ENCODE data around the gene TMEM51.
A peak's percentile ranks its signal among the peaks of the same experiment; 100 is the strongest.

Gene TMEM51

DNA sequence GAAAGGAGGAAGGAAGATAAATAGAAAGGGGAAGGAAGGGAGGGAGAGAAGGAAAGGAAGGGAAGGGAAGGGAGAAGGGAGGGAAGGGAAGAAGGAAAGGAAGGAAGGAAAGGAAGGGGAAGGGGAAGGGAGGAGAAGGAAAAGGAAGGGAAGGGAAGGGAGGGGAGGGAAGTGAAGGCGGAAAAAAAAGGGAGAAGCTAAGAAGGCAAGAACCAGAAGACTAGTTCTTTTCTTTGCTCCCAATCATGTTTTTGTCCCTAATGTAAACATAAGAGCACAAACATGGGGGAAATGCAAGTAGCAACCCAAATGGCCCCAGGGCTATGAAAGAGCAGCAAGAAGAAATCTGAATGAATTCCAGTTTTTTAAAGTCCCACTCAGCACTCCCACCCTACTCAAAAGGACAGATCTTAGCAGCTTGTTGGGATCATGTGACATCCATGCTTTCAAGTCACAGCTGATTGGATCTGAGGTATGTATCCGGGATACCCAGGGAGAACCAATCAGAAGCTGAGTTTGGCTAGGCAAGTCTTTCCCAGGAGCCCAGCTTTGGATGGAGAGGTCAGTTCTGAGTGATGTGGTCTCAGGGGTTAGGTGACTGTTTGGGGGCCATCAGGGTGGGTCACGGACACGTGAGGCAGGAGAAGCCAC is 69.2 kb downstream of the TMEM51 start:
- no peak for DNase-seq

DNA sequence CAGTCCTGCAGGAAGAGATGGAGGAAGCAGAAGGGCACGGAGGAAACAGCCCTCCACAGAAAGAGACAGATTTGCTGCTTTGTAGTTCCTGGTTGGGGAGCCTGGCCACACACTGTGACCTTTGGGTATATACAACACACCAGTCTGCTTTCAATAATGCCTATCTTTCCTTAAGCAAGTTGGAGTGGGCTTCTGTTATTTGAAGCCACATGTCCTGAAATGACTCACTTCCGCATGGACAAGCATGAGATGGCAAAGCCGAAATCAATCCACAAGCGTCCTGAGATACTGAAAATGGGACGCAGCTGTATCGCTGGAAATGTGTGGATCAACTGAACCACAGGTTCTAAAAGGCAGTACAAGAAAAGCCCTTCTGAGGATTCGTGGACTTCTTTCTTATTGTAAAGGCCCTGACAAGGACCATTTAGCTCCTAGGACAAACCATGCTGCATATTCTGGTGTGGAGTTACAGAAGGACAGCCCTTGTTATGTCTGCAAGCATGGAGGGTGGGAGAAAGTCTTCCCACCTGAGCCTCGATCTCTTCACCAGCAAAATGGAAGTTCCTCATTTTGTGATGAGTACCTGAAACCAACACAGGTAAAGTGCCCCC is 70.8 kb downstream of the TMEM51 start:
- peak; percentile 31 for DNase-seq

DNA sequence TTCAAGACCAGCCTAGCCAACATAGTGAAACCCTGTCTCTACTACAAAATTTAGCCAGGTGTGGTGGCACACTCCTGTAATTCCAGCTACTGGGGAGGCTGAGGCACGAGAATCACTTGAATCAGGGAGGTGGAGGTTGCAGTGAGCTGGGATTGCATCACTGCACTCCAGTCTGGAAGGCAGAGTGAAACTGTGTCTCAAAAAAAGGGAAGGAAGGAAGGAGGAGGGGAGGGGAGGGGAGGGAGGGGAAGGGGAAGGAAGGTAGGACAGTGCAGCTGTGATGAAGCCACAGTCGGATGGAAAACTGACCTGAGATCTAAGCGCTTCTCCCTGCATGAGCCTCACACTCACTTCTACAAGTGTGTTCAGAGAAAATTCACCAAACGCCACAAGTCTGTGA is 71.4 kb downstream of the TMEM51 start:
- DNase-seq: peak; percentile 20

DNA sequence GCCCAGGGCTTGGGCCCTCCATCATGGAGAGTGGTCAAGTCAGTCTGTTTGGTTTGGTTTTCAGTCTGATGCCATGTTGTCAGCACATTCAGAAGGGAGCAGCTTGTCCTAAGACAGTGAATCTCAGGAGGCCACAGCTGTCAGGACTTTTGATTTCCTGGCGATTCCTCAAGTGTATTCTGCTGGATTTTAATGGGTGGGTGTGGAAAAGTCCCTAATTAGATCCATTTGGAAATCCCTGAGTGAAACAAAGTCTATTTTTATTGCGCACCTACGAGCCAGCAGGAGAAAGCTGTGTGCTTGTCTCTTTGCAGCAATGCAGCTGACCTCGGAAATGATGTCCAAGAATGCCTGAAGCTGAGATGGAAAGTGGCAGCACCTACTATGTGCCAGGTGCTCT is 71.9 kb downstream of the TMEM51 start:
- DNase-seq: no peak

DNA sequence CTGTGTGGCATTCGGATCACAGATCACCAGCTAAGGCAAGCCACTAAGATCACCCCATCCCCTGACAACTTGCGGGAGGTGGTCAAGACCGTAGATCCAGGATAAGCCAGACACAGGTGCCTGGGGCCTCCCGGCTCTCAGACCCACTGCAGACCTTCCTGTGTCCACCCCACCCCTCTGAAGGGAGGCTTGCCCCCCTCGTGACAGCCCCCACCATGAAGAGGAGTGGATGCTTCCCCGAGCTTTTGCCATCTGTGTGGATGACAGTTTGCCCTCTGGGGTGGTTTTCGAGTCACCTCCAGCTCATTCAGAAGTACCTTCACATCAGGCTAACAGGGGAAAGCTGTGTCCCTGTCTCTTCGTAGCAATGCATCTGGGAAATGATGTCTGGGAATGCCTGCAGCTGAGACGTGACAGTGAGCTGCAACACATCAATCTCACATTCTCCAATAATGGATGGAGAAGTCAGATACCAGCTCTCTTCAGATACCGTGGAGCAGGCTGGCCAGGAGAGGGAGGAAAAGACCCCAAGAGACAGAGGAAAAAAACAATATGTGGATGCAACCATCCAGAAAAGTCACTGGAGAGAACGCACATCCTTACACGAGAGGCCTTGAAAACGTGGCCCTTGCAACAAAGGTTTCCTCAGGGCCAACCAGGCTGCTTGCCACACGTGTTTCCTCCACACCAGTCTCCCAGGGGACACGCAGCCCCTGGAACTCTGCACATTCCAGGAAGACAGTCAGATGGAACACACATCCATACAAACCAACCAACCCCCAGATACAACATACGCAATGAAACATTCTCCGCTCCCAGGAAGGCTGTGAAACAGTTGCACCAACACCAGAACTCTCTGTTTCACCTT is 73.1 kb downstream of the TMEM51 start:
- no peak for DNase-seq

DNA sequence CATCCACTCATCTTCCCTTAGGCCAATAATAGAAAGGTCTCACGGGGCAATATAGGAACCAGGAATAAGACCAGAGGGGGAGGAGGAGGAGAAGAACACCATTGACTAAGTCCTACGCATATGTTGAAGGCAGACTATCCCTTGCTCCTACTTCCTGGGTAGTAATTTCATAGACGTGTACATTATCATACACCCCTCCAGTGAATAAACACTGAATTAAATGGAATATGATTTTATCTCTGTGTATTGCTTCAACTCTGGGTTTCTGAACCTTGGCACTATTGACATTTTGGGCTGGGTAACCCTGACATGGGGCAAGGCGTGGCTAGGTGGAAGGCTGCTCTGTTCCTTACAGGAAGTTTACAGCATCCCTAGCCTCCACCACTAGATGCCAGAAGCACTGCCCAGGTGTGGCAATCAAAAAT is 76.2 kb downstream of the TMEM51 start:
- DNase-seq: no peak

DNA sequence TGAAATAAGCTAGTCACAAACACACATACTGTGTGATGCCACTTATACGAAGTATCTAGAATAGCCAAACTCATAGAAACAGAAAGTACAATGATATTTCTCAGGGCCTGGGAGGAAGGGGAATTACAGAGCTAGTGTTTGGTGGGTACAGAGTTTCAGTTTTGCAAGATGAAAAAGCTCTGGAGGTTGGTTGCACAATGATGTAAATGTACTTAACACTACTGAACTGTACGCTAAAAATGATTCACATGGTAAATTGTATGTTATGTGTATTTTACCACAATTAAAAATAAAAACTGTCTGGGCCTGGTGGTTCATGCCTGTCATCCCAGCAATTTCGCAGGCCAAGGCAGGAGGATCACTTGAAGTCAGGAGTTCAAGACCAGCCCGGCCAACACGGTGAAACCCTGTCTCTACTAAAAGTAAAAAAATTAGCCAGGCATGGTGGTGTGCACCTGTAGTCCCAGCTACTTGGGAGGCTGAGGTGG is 78.2 kb downstream of the TMEM51 start:
- peak; percentile 24 for DNase-seq

GRCh38 chr1:15233689-15234088 is 80.1 kb downstream of the TMEM51 start:
- no peak for DNase-seq

DNA sequence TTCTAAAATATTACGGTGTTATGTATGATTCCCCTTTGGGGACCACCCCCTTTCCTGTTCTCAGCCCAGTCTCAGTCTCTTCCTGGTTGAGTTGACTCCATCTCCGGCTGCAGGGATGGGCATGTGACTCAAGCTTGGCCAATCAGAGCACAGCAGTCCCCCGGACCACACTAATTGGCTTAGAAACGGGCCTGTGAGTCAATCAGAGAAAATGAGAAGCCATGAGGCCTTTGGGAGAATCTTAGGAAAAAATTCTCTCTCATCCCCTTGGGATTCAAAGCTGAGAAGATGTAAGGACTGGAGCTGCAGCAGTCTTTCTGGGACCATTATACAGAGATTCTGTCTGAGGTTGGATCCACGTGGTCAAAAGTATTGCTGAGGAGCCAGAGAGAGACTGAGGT is 82.8 kb downstream of the TMEM51 start:
- DNase-seq: no peak

GRCh38 chr1:15236746-15237145 is 83.2 kb downstream of the TMEM51 start:
- DNase-seq: no peak

GRCh38 chr1:15238789-15239188 is 85.2 kb downstream of the TMEM51 start:
- DNase-seq: no peak

- DNase-seq: no peak
Measured at GRCh38 chr1:15242766-15243165, 89.2 kb downstream of the TMEM51 start.

- no peak for DNase-seq
Measured at GRCh38 chr1:15243275-15244043, 89.9 kb downstream of the TMEM51 start.

DNA sequence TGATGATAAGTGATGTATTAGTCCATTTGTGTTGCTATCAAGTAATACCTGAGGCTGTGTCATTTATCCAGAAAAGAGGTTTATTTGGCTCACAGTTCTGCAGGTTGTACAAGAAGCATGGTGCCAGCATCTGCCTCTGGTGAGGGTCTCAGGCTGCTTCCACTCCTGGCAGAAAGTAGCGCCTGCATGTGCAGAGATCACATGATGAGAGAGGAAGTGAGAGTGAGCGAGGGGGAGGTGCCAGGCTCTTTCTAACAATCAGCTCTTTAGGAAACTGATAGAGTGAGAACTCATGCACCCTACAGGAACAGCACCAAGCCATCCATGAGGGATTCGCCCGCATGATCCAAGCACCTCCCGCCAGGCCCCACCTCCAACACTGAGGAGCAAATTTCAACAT is 91.3 kb downstream of the TMEM51 start:
- no peak for DNase-seq

GRCh38 chr1:15245593-15246360 is 92.2 kb downstream of the TMEM51 start:
- DNase-seq: peak; percentile 63

- peak; percentile 79 for DNase-seq
Measured at GRCh38 chr1:15246960-15247614, 93.5 kb downstream of the TMEM51 start, which contains the start of gene FHAD1. Gene FHAD1, plus strand, starts transcription at chr1:15247223. Its CDS starts 4,562 bp downstream, at chr1:15251785.

DNA sequence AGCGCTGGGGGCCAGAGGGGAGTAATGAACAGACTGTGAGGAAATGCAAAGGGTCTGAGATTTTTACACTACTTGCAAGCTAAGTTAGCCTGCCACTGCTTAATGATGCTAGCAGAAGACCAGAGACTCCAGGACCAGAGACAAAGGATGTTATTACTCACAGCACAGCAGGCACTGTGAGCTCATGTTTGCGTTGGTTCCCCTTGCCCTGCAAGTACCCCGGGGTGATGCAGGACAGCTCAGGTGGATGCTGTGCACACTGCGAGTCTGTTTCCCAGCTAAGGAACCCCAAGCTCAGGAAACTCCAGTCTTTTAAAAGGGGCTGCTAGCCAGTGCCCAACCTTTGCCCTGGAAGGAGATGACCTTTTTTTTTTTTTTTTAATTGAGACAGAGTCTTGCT is 94.7 kb downstream of the TMEM51 start:
- DNase-seq: no peak

- DNase-seq: peak; percentile 76
Measured at GRCh38 chr1:15249081-15249480, 95.5 kb downstream of the TMEM51 start.

- no peak for DNase-seq
Measured at GRCh38 chr1:15251857-15252835, 98.6 kb downstream of the TMEM51 start.

DNA sequence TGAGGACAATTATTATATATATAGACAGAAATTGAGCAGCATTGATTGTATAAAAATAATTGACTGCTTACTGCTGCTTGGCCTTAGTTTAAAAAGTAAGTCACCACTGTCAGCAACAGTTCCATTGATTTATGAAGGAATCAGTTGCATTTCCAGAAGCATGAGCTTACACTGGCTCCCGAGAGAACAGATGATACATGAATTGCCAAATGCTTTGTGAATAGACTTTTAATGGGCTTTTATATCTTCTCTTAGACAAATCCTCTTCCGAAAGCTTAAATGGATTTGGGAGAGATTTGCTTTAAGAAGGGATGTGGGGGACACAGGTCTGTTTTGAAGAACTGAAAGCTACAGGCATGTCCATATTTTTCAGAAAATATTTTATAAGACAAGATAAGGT is 101.0 kb downstream of the TMEM51 start:
- DNase-seq: no peak

Data from hematopoietic multipotent progenitor cell treated with erythropoietin and hydrocortisone succinate and interleukin-3 and kit ligand, for 4 days (in vitro differentiated cells).